HG03045 (cell line): ENCODE results near the gene MED15.
"Not testable (repeated sequence)": the region's sequence is repeated elsewhere in the genome, so short reads cannot be mapped to it uniquely, and the experiment has no call there.

Experiments used
- ATAC-seq: cut with Tn5 transposase; IDR thresholded peaks from one replicate; pipeline ENCODE4 v1.9.1; 2021; ENCODE audit warnings: mild to moderate bottlenecking, moderate library complexity; ENCODE audit not compliant: unreplicated experiment

The MED15 gene

GRCh38 chr22:20619045-20619892 is 111.9 kb downstream of the MED15 start:
- no peak for ATAC-seq

- not testable (repeated sequence) for ATAC-seq
These were observed 112.4 kb downstream of the MED15 start for GRCh38 chr22:20619893-20620194.

- ATAC-seq: no peak
These were observed 113.8 kb downstream of the MED15 start for GRCh38 chr22:20621162-20621561.

GRCh38 chr22:20622650-20623339 is 115.4 kb downstream of the MED15 start:
- ATAC-seq: no peak

- ATAC-seq: peak; percentile 63
These were observed 116.8 kb downstream of the MED15 start for GRCh38 chr22:20624161-20624616.

- no peak for ATAC-seq
These were observed 117.9 kb downstream of the MED15 start for GRCh38 chr22:20625270-20625669.

GRCh38 chr22:20626811-20627210 is 119.4 kb downstream of the MED15 start:
- no peak for ATAC-seq

- no peak for ATAC-seq
These were observed 120.0 kb downstream of the MED15 start for GRCh38 chr22:20627432-20627831.

- ATAC-seq: no peak
These were observed 120.9 kb downstream of the MED15 start for GRCh38 chr22:20628081-20628939.

- no peak for ATAC-seq
These were observed 122.0 kb downstream of the MED15 start for GRCh38 chr22:20629401-20629800.

- ATAC-seq: no peak
These were observed 123.6 kb downstream of the MED15 start for GRCh38 chr22:20630873-20631617.

GRCh38 chr22:20632082-20632481 is 124.7 kb downstream of the MED15 start:
- ATAC-seq: no peak

- ATAC-seq: no peak
These were observed 125.1 kb downstream of the MED15 start for GRCh38 chr22:20632518-20632917.

GRCh38 chr22:20634560-20635226 is 127.3 kb downstream of the MED15 start:
- no peak for ATAC-seq

GRCh38 chr22:20635227-20635591 is 127.8 kb downstream of the MED15 start:
- no peak for ATAC-seq

- ATAC-seq: no peak
These were observed 128.8 kb downstream of the MED15 start for GRCh38 chr22:20636075-20636812.

- no peak for ATAC-seq
These were observed 129.5 kb downstream of the MED15 start for GRCh38 chr22:20636945-20637344.
